Loucy (cell line): Measurements from ENCODE around the gene KCNC4.

Experiments
- H2AFZ ChIP-seq: fragments of 200-600 bp; sonication (generic); 2 replicates; pipeline ENCODE4 v1.6.0; 2016; ENCODE audit warnings: antibody characterized with exemption, mild to moderate bottlenecking, low read length, moderate library complexity
- H3F3A ChIP-seq: fragments of 200-600 bp; 2 replicates; pipeline ENCODE4 v1.6.0; 2016; ENCODE audit warnings: antibody characterized with exemption, low read depth, mild to moderate bottlenecking
- H3K27me3 ChIP-seq: fragments of 200-600 bp; sonication (generic); 2 replicates; pipeline ENCODE4 v1.6.1; 2014; ENCODE audit warnings: low read length, mild to moderate bottlenecking; ENCODE audit not compliant: insufficient read depth, poor library complexity, severe bottlenecking
- H3K36me3 ChIP-seq: fragments of 200-600 bp; sonication (generic); 2 replicates; pipeline ENCODE4 v1.6.1; 2016; ENCODE audit warnings: low read length; ENCODE audit not compliant: insufficient read depth
- H3K4me1 ChIP-seq: fragments of 200-600 bp; sonication (generic); 2 replicates; pipeline ENCODE4 v1.5.1; 2014; ENCODE audit warnings: low read length, mild to moderate bottlenecking; ENCODE audit not compliant: insufficient read depth, poor library complexity, severe bottlenecking
- H3K4me2 ChIP-seq: fragments of 200-600 bp; sonication (generic); 2 replicates; pipeline ENCODE4 v1.6.0; 2014; ENCODE audit warnings: antibody characterized with exemption, low read length, low read depth, mild to moderate bottlenecking; ENCODE audit not compliant: poor library complexity, severe bottlenecking
- H3K4me3 ChIP-seq: fragments of 200-600 bp; sonication (generic); 2 replicates; pipeline ENCODE4 v1.5.1; 2014; ENCODE audit warnings: low read length, mild to moderate bottlenecking, mixed read lengths; ENCODE audit not compliant: poor library complexity, severe bottlenecking
- H3K79me2 ChIP-seq: fragments of 200-600 bp; sonication (generic); 2 replicates; pipeline ENCODE4 v1.6.1; 2014; ENCODE audit warnings: low read length; ENCODE audit not compliant: insufficient read depth
- H3K9ac ChIP-seq: fragments of 200-600 bp; sonication (generic); 2 replicates; pipeline ENCODE4 v1.6.0; 2014; ENCODE audit warnings: mild to moderate bottlenecking, low read depth, low read length, moderate library complexity; ENCODE audit not compliant: poor library complexity, severe bottlenecking
- H3K9me2 ChIP-seq: fragments of 200-600 bp; sonication (generic); replicated peaks from 2 replicates; pipeline ENCODE4 v1.6.1; 2016; ENCODE audit warnings: low read depth, low read length, mixed read lengths
- H3K9me3 ChIP-seq: fragments of 200-600 bp; sonication (generic); 2 replicates; pipeline ENCODE4 v1.6.1; 2014; ENCODE audit warnings: mild to moderate bottlenecking, antibody characterized with exemption, low read length, low read depth; ENCODE audit not compliant: insufficient read depth
- H4K20me1 ChIP-seq: fragments of 200-600 bp; sonication (generic); 2 replicates; pipeline ENCODE4 v1.6.0; 2014; ENCODE audit warnings: antibody characterized with exemption, low read length, mild to moderate bottlenecking; ENCODE audit not compliant: insufficient read depth, poor library complexity, severe bottlenecking
- CTCF ChIP-seq: fragments of 200-600 bp; sonication (generic); conservative IDR thresholded peaks from 2 replicates; pipeline ENCODE4 v1.5.1; 2014; ENCODE audit warnings: mild to moderate bottlenecking, antibody characterized with exemption, low read length
- EZH2phosphoT487 ChIP-seq: fragments of 200-600 bp; IDR thresholded peaks from 2 replicates; pipeline ENCODE4 v1.6.1; 2018; ENCODE audit warnings: antibody characterized with exemption, mild to moderate bottlenecking, moderate library complexity, borderline replicate concordance

KCNC4 gene

GRCh38 chr1:110216844-110217444 is 6.8 kb downstream of the KCNC4 start:
- Histone ChIP-seq H3K9ac (no peak overlapping the region), H3K36me3 (no peaks in the 10 kb centered on the region)

GRCh38 chr1:110218137-110218536 is 8.0 kb downstream of the KCNC4 start:
- no peaks in the 10 kb centered on the region for H3K79me2 ChIP-seq
- no peak overlapping the region for H3K9ac ChIP-seq
- TF ChIP-seq CTCF (no peak), EZH2phosphoT487 (no peak)
- no peaks in the 10 kb centered on the region for H3K27me3 ChIP-seq
- H2AFZ ChIP-seq = no peak overlapping the region
- H3K4me3 ChIP-seq = no peak overlapping the region
- H3K9me3 ChIP-seq = no peaks in the 10 kb centered on the region
- H3F3A ChIP-seq = no peaks in the 10 kb centered on the region
- H3K36me3 ChIP-seq = no peaks in the 10 kb centered on the region
- H3K4me1 ChIP-seq = no peaks in the 10 kb centered on the region
- no peak overlapping the region for H3K4me2 ChIP-seq
- no peaks in the 10 kb centered on the region for H4K20me1 ChIP-seq
- H3K9me2 ChIP-seq = no peaks in the 10 kb centered on the region

More at GRCh38 chr1:110216844-110217444, 6.8 kb downstream of the KCNC4 start:
- Histone ChIP-seq H3K79me2 (no peaks in the 10 kb centered on the region), H3F3A (no peaks in the 10 kb centered on the region), H3K27me3 (no peaks in the 10 kb centered on the region), H3K4me2 (no peak overlapping the region), H3K4me1 (peaks cover 3% of the 10 kb centered on the region), H3K9me2 (no peaks in the 10 kb centered on the region), H3K9me3 (no peaks in the 10 kb centered on the region), H3K4me3 (no peak overlapping the region), H4K20me1 (no peaks in the 10 kb centered on the region), H2AFZ (no peak overlapping the region)
- no peak for TF ChIP-seq CTCF
- no peak for TF ChIP-seq EZH2phosphoT487

- TF ChIP-seq EZH2phosphoT487 (no peak), CTCF (no peak)
- H3K4me1 ChIP-seq = no peaks in the 10 kb centered on the region
These were observed 8.6 kb downstream of the KCNC4 start for GRCh38 chr1:110218739-110219138.

More at GRCh38 chr1:110218739-110219138, 8.6 kb downstream of the KCNC4 start:
- Histone ChIP-seq H3K4me2 (no peak overlapping the region), H3K9me2 (no peaks in the 10 kb centered on the region), H3F3A (no peaks in the 10 kb centered on the region), H3K4me3 (no peak overlapping the region), H3K9me3 (no peaks in the 10 kb centered on the region), H3K9ac (no peak overlapping the region), H2AFZ (no peak overlapping the region), H3K79me2 (no peaks in the 10 kb centered on the region), H4K20me1 (no peaks in the 10 kb centered on the region), H3K36me3 (no peaks in the 10 kb centered on the region; the same call in 1 of the 2 replicates), H3K27me3 (no peaks in the 10 kb centered on the region)
